GM18868 (cell line): ENCODE measurements around the gene OR1K1.
"Not testable (repeated sequence)": the region's sequence is repeated elsewhere in the genome, so short reads cannot be mapped to it uniquely, and the experiment has no call there.

Experiments
- ATAC-seq: cut with Tn5 transposase; IDR thresholded peaks from one replicate; pipeline ENCODE4 v1.9.1; 2021; ENCODE audit warnings: mild to moderate bottlenecking, moderate library complexity; ENCODE audit not compliant: unreplicated experiment

OR1K1 gene

DNA sequence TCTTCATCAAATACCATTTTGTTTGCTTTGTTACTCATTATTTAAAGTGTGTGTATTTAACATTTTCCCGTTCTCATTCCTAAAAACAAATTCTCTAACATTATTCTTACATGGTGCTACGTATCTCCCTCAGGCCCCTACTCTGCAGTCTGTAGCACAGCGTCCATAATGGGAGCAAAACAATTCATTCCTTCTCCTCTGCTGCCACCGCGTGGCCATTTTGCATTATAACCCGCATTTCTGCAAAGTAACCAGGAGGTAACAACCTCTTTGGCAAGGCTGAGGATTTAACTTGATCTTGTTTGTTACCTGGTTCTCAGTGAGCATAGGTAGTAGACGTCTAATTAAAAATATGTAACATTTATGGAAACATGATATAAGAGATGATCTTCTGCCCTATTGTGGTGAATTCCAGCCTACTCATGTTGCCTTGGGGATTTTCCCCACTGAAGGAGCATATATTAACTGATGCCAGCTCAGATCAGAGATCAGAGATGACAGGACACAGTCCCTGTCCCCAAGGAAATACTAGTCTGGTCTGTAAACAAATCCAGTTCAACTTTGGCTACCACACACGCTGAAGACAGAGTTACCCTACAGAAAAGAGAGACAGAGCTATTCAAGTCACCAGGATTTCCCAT is 10.5 kb downstream of the OR1K1 start:
- ATAC-seq: peak; percentile 89

DNA sequence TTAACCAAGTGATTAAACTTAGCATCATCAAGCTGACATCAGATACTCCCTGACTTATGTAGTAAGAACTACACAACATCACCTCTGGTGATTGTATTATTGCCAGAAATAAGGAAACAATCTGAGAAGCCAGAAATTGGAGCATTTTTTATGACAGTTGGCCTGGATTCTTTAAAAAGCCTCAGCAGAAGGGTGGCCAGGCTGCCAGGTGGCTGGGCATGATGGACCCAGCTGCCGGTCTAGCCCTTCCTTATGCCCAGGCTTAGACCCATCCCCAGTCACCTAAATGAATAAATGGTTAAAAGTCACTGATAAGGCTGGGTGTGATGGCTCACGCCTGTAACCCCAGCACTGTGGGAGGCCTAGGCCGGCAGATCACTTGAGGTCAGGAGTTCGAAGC is 12.8 kb downstream of the OR1K1 start:
- ATAC-seq: no peak

DNA sequence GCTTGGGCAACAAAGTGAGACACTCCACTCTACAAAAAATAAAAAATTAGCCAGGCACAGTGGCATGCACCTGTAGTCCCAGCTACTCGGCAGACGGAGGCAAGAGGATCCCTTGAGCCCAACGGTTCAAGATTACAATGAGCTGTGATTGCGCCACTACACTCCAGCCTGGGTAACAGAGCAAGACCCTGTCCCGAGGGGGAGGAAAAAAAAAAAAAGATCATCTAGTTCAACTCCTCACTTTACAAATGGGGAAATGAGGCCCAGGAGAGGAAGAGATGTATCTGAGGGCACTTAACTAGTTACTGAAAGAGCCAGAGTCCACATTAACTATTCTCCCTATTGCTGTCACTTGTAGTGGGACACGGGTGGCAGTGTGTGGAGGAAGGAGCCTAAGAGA is 14.6 kb downstream of the OR1K1 start:
- ATAC-seq: no peak

DNA sequence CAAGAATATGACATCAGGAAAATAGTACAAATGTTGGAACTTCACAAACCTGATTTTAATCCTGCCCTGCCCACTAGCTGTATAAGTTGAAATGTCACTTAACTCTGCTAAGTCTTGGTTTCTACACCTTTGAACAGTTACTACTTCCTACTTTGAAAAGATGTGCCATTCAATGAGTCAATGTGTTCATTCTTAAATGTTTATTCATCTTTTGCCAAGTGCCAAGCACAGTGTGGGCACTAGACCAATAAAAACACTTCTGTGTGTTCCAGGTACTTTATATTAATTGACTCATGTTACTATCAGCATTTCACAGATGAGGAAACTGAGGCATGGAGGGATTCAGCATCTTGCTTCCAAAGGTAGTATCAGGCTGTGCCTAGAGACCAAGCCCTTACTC is 15.6 kb downstream of the OR1K1 start:
- no peak for ATAC-seq

- peak; percentile 86 for ATAC-seq
Observed at GRCh38 chr9:122816163-122816867, 16.4 kb downstream of the OR1K1 start.

- no peak for ATAC-seq
Observed at GRCh38 chr9:122819326-122819725, 19.4 kb downstream of the OR1K1 start.

DNA sequence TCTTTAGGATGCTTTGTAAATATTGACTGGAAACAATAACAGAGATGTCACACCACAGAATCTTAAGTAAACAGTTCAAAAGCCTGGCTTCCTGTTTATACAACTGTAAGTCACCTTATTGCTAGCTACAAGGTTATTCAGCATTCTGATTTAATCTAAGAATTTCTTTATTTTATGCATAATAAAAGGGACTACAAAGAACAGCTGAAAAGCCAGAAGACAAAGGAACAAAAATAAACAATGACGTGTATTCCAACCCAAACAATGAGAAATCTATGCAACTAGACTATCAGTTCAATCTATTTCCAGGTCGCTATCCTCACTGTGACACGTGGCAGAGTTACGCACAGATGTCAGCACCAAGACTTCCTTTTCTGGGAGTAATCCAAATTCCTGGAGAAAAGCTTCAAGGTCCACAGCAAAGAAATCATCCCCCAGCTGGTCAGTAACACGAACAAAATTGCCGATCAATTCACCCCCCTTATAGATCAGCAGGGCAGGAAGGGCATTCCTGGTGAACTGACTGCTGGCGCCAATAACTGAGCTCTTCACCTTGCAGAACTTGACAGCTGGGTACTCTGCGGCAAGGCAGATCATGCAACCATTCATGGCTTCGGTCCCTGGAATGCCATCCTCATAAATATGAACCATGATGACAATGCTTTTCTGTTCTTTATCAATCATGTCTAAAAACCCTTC is 20.0 kb downstream of the OR1K1 start:
- ATAC-seq: no peak

DNA sequence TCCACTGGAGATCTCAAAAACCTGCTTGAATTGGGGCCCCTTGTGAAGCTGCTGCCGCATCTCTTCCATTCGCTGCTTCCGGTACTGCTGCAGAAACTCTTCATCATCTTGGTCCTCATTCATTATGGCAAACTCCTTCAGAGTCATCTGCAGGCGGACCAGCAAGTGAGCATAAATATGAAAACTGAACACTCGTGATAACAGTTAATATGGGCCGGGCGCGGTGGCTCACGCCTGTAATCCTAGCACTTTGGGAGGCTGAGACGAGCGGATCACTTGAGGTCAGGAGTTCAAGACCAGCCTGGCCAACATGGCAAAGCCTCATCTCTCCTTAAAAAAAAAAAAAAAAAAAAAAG is 20.5 kb downstream of the OR1K1 start:
- ATAC-seq: no peak

GRCh38 chr9:122821278-122821943 is 21.5 kb downstream of the OR1K1 start:
- ATAC-seq: no peak

GRCh38 chr9:122822056-122822455 is 22.1 kb downstream of the OR1K1 start:
- ATAC-seq: no peak

DNA sequence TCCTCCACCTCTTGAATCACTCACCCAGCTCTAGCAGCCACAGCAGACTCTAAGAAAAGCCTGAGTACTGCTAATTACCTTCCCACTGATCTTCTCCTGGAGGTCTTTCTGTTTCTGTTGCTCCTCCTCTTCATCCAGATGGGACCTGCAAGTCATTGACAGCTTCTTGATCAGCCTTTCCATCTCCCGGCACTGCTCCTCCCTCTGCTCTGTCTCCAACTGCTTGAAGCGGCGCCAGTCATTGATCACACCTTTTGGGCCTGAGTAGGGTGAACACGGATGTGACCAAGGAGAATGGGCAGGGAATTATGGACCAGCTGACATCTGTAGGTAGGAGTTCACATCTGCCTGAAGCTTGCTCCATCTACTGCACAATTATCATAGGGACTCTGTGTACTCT is 23.0 kb downstream of the OR1K1 start:
- ATAC-seq: no peak

GRCh38 chr9:122827761-122828093 is 27.8 kb downstream of the OR1K1 start:
- peak; percentile 20 for ATAC-seq

DNA sequence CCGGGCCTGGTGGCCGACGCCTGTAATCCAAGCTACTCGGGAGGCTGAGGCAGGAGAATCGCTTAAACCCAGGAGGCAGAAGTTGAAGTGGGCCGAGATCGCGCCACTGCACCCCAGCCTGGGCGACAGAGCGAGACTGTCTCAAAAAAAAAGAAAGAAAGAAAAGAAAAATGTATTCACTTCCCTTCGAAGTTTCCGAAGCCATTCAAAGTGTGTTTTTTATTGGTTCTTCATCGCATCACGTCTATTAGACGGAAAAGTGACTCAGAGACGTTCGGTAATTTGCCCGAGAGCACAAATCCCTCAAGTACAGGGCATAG is 29.0 kb downstream of the OR1K1 start:
- ATAC-seq: not testable (repeated sequence)

- ATAC-seq: no peak
Observed at GRCh38 chr9:122832194-122832593, 32.3 kb downstream of the OR1K1 start.

DNA sequence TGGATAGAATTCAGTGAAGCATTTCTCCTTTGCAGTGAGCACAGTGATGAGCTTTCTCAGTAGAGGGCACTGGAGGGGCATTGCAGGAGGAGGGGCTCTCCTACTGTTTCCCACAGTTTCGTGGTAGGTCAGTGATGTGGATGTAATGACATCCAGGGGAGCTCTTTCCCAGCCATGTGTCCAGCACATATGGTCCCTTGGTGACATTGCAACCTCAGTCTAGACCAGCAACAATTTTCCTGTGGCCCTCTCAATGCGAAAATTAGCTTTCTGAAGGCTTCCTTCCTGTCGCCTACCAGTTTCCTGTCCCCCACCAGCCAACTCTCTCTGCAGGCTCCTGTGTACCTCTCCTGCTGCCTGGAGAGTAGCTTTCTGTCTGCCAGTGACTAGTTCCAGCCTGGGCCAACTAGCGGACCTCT is 35.4 kb downstream of the OR1K1 start:
- ATAC-seq: no peak

GRCh38 chr9:122837266-122837850 is 37.4 kb downstream of the OR1K1 start:
- no peak for ATAC-seq

DNA sequence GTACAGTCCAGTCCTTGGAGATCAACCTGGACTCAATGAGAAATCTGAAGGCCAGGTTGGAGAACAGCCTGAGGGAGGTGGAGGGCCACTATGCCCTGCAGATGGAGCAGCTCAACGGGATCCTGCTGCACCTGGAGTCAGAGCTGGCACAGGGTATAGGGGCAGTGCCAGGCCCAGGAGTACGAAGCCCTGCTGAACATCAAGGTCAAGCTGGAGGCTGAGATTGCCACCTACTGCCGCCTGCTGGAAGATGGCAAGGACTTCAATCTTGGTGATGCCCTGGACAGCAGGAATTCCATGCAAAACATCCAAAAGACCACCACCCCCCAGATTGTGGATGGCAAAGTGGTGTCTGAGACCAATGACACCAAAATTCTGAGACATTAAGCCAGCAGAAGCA is 38.5 kb downstream of the OR1K1 start:
- not testable (repeated sequence) for ATAC-seq

- no peak for ATAC-seq
Observed at GRCh38 chr9:122841501-122841900, 41.6 kb downstream of the OR1K1 start.

DNA sequence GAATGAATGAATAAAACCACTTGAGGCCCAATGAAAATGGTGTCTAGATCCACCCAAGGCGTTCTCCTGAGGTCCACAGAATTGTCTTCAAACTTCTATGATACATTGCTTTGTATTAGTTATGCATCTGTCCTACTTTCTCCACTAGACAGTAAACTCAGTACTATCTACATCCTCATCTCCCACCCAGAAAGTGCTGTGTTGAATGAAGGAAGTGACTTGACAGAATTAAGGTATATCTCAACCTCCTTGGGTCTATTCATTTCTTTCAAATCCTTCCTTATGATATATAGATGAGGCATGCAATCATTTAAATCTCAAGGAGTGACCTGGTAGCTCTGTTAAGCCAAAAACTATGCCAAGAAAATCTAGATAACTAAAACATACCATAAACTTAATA is 44.2 kb downstream of the OR1K1 start:
- ATAC-seq: no peak

GRCh38 chr9:122845116-122845515 is 45.2 kb downstream of the OR1K1 start:
- ATAC-seq: no peak

DNA sequence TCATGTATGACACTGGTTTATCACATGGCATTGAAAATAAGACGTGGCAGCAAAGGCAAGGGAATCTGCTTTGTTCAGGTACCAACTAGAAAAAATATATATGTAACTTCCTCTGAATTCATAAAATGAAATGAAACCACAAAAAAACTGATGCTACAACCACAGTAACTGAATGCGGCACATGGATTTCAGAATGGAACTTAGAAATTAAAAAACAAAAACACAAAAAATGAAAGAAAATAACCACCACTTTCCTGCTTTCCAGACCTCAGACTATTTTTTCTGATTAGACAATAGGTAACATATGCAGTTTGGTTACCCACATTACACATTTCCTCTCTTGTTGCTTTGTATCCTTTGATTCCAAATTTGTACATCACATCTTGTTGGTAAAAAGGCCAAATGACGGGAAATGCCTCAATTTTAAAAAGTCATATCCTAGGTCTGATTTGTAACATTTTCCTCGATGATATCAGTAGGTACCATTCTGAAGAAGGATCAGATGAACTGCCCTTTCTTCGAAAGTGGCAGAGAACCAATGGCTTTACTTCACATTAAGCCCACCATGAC is 46.5 kb downstream of the OR1K1 start:
- ATAC-seq: no peak
